HT1080 (cell line): Measurements from ENCODE around the gene GLUD2. TPM values are rescaled to one million over a fixed set of nuclear protein-coding genes. Genes with fewer than 3 reads are reported as not detected.

Experiments
- total RNA-seq: library from RNA; depleted of rRNA; stranded (reverse); fragments of >200 nt; shearing (Covaris generic); gene quantifications from 2 replicates; pipeline ENCODE4 v1.2.3, GENCODE V29; 2014; rRNA removed

The GLUD2 gene
- total RNA-seq, 1 experiment from 2014 or later, result 0.34 TPM

Other genes starting within 250 kb of the GLUD2 start
- not detected in 2 replicates for gene CT47B1, start 171.7 kb upstream of the GLUD2 start, total RNA-seq
- not detected in 2 replicates for gene CT47A11, start 110.5 kb upstream of the GLUD2 start, total RNA-seq
- not detected in 2 replicates for gene CT47A10, start 105.6 kb upstream of the GLUD2 start, total RNA-seq
- gene CT47A9, start 100.7 kb upstream of the GLUD2 start, total RNA-seq, result not detected in 2 replicates
- gene CT47A8, start 95.9 kb upstream of the GLUD2 start, total RNA-seq, result not detected in 2 replicates
- gene CT47A7, start 91.0 kb upstream of the GLUD2 start, total RNA-seq, result 0.17 TPM in 1 of 2 replicates, not detected in the other
- 0.47 TPM in 1 of 2 replicates, not detected in the other for gene CT47A6, start 86.1 kb upstream of the GLUD2 start, total RNA-seq
- not detected in 2 replicates for gene CT47A5, start 81.3 kb upstream of the GLUD2 start, total RNA-seq
- not detected in 2 replicates for gene CT47A4, start 76.4 kb upstream of the GLUD2 start, total RNA-seq
- gene CT47A3, start 71.5 kb upstream of the GLUD2 start, total RNA-seq, result not detected in 2 replicates
- gene CT47A2, start 66.7 kb upstream of the GLUD2 start, total RNA-seq, result not detected in 2 replicates
- not detected in 2 replicates for gene CT47A1, start 61.9 kb upstream of the GLUD2 start, total RNA-seq